ENCODE data around the gene STARD7.

STARD7 gene

GRCh38 chr2:96197546-96198255 is 10.9 kb downstream of the STARD7 start:
- DNase-seq (ENCODE audit: low read depth in 2 of 2), result no peak

- DNase-seq (ENCODE audit: low read depth in 2 of 2), result no peak
Observed at GRCh38 chr2:96195410-96196066, 13.1 kb downstream of the STARD7 start.

GRCh38 chr2:96191937-96192670 is 16.5 kb downstream of the STARD7 start:
- DNase-seq (ENCODE audit: low read depth in 2 of 2), result no peak

GRCh38 chr2:96188821-96189526 is 19.7 kb downstream of the STARD7 start:
- DNase-seq (ENCODE audit: low read depth in 2 of 2), result no peak

GRCh38 chr2:96186562-96186961 is 22.1 kb downstream of the STARD7 start:
- DNase-seq (ENCODE audit: low read depth in 2 of 2), result no peak

GRCh38 chr2:96185516-96185915 is 23.1 kb downstream of the STARD7 start:
- DNase-seq (ENCODE audit: low read depth in 2 of 2), result no peak

GRCh38 chr2:96184989-96185388 is 23.6 kb downstream of the STARD7 start:
- DNase-seq (ENCODE audit: low read depth in 2 of 2), result no peak

- DNase-seq (ENCODE audit: low read depth in 2 of 2), result no peak
Observed at GRCh38 chr2:96184188-96184587, 24.4 kb downstream of the STARD7 start.

GRCh38 chr2:96181529-96181928 is 27.1 kb downstream of the STARD7 start:
- DNase-seq (ENCODE audit: low read depth in 2 of 2), result no peak

- no peak for DNase-seq (ENCODE audit: low read depth in 2 of 2)
Observed at GRCh38 chr2:96180521-96180920, 28.1 kb downstream of the STARD7 start.

- DNase-seq (ENCODE audit: low read depth in 2 of 2), result no peak
Observed at GRCh38 chr2:96180002-96180401, 28.6 kb downstream of the STARD7 start.

- no peak for DNase-seq (ENCODE audit: low read depth in 2 of 2)
Observed at GRCh38 chr2:96176661-96177060, 32.0 kb downstream of the STARD7 start.

GRCh38 chr2:96175951-96176350 is 32.7 kb downstream of the STARD7 start:
- DNase-seq (ENCODE audit: low read depth in 2 of 2), result no peak

- peak; percentile 78 to 83 for DNase-seq (ENCODE audit: low read depth in 2 of 2)
Observed at GRCh38 chr2:96174251-96175144, 34.1 kb downstream of the STARD7 start.

- no peak for DNase-seq (ENCODE audit: low read depth in 2 of 2)
Observed at GRCh38 chr2:96171831-96172230, 36.8 kb downstream of the STARD7 start.

- DNase-seq (ENCODE audit: low read depth in 2 of 2), result no peak
Observed at GRCh38 chr2:96170626-96171025, 38.0 kb downstream of the STARD7 start.

- no peak for DNase-seq (ENCODE audit: low read depth in 2 of 2)
Observed at GRCh38 chr2:96169868-96170507, 38.6 kb downstream of the STARD7 start.

- DNase-seq (ENCODE audit: low read depth in 2 of 2), result no peak
Observed at GRCh38 chr2:96167407-96168013, 41.1 kb downstream of the STARD7 start.

GRCh38 chr2:96164459-96165184 is 44.0 kb downstream of the STARD7 start:
- peak in 1 of 2 donors; percentile 53 for DNase-seq (ENCODE audit: low read depth in 2 of 2)

Measured in activated CD4-positive, alpha-beta T cell treated with anti-CD3 and anti-CD28 coated beads for 24 hours (primary cell).